AG10803 (cell line): ENCODE results near the gene INPP5J.
"Not testable (repeated sequence)": the region's sequence is repeated elsewhere in the genome, so short reads cannot be mapped to it uniquely, and the experiment has no call there.

ENCODE experiments used
- DNase-seq: peaks from one replicate; pipeline ENCODE4 v3.0.0; 2010; ENCODE audit warnings: low read depth
- H3K4me3 ChIP-seq: 2 replicates; pipeline ENCODE4 v1.5.1; 2011; ENCODE audit warnings: mild to moderate bottlenecking, low read length, control low read depth
- TF ChIP-seq, protein P1 (sequence below): conservative IDR thresholded peaks from 2 replicates; pipeline ENCODE4 v1.5.1; 2011; ENCODE audit warnings: mild to moderate bottlenecking, low read length, control low read depth, inconsistent platforms

The INPP5J gene

DNA sequence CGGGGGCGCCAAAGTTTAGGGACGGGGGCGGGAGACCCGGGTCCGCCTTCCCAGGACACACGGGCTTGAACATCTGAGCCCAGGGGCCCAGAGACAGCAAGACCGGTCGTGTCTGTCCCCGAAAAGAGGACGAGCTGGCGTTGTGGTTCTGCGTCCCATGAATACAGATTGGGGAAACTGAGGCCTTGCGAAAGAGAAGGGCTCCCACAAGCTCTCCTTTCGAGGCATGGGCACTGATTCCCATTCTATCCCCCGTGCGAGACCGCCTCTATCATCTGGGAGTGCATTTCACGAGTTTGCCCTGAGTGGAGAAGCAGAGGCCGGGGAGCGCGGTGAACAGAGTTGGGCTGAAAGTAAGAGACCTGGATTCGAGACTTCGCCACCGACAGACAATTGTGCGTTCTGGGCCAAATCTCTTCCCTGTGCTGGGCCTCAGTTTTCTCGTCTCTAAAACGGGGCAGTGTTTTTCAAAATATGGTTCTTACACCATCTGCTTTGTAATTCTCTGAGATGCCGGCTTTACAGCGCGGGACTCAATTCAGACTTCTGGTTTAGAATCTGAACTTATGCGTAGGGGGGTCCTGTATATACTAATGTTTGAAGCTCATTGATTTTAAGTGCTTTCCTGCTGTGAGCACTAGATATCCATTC, 37.7 kb downstream of the INPP5J start:
- TF ChIP-seq, protein P1, sequence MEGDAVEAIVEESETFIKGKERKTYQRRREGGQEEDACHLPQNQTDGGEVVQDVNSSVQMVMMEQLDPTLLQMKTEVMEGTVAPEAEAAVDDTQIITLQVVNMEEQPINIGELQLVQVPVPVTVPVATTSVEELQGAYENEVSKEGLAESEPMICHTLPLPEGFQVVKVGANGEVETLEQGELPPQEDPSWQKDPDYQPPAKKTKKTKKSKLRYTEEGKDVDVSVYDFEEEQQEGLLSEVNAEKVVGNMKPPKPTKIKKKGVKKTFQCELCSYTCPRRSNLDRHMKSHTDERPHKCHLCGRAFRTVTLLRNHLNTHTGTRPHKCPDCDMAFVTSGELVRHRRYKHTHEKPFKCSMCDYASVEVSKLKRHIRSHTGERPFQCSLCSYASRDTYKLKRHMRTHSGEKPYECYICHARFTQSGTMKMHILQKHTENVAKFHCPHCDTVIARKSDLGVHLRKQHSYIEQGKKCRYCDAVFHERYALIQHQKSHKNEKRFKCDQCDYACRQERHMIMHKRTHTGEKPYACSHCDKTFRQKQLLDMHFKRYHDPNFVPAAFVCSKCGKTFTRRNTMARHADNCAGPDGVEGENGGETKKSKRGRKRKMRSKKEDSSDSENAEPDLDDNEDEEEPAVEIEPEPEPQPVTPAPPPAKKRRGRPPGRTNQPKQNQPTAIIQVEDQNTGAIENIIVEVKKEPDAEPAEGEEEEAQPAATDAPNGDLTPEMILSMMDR = no peak
- peak; percentile 17 for DNase-seq
- peak overlapping the region; percentile 93 for H3K4me3 ChIP-seq

DNA sequence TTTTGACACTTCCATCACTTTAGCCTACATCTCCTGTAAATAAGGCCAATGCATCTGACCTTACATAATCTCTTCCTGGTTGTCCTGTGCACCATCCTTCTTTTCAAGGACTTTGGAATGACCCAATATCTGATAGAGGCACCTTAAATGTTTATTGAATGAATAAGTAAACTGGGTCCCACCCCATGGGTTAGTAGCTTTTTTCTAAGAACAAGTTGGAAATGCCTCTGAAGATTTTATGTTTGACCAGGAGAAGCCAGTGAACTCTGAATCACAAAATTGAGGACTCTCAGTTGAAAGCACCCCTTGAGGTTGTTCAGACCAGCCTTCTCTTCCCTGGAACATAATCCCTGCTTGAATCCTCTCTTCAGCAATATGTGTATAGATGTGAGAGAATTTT, 38.6 kb downstream of the INPP5J start:
- peak overlapping the region; percentile 93 for H3K4me3 ChIP-seq
- TF ChIP-seq, protein P1 = no peak
- no peak for DNase-seq

DNA sequence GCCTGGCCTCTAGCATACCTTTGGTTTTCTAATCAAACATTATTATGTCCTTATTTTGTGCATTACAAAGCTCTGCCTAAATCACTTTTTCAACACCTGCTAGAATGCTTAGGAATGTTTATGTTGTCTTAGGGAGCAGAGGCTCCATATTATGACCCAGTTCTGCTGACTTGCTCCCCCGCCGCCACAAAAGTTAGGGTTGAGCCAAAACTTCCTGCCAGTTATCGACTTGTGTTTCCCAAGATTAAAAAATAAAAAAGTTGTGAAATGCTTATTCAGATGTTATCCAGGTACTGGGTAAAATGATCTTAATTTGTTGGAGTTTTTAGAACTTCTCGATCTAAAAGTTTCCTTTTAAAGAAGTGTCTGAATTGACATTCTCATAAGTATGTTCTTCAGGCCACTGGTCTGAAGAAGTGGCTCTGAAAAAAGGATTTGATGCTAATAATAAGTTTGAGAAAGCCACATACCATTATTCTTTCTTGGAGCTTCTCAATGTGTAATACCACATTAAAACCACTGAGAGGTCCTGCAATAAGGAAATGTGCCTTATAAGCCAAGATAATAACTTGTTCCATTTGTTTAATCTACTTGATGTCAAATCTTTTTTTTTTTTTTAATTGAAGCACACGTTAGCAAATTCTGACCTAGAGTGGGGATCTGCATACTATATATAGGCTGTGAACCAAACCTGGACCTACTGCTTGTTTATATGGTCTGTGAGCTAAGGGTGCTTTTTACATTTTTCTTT, 39.4 kb downstream of the INPP5J start:
- DNase-seq = peak; percentile 56
- TF ChIP-seq, protein P1 = peak; percentile 44
- peak overlapping the region; percentile 1; the same call in 1 of the 2 replicates for H3K4me3 ChIP-seq

DNA sequence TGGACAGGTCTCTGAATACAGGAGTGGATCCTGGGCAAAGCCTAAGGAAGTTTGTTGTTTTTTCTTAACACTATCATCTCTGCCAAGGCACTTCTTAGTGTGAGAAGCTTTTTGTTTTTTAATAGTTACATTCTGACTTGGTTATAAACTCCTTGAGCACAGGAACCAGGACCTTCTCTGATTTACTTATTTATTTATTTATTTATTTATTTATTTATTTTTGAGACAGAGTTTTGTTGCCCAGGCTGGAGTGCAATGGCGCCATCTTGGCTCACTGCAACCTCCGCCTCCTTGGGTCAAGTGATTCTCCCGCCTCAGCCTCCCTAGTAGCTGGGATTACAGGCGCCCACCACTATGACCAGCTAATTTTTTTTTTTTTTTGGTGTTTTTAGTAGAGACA, 48.2 kb downstream of the INPP5J start:
- H3K4me3 ChIP-seq = no peak overlapping the region
- DNase-seq = no peak
- TF ChIP-seq, protein P1 = no peak

DNA sequence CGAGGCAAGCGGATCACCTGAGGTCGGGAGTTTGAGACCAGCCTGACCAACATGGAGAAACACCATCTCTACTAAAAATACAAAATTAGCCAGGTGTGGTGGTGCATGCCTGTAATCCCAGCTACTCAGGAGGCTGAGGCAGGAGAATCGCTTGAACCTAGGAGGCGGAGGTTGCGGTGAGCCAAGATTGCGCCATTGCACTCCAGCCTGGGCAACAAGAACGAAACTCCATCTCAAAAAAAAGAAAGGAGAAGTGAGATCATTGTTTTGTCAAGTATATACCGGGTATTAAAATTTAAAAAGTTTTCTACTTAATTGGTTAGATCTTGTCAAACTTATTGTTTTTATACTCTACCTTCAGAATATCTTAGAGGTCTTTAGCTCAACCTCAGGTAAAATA, 49.0 kb downstream of the INPP5J start:
- DNase-seq = not testable (repeated sequence)

DNA sequence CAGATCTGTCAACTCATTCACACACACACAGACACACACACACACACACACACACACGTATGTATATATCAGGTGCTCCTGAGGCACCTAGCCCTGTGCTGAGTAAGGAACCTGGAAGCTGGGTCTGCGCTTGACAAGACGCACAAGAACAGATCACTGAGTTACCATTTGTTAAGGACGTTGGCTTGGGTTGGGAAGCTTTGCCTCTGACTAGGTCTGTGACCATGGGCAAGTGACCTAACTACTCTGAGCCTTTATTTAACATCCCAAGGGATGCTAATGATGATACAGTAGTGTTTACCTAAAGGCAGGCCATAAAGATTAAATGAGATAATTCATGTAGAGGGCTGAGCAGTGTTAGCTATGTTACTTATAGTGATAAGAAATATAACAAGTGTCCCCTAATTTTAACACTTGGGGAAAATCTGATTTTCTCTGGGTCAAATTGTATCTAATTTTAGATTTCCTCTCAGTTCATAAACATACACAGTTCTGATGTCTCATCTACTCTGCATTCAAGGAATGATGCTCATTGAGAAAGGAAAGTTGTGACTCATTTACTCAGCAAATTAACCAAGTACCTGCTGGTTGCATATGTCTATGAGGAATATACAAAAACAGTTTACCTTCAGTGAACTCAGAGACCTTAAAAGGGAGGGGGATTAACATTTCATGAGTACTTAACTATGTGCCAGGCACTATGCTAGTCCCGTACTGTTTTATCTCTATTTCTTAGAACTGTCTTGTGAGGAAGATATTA, 50.8 kb downstream of the INPP5J start:
- H3K4me3 ChIP-seq = peak overlapping the region; percentile 27; the same call in 1 of the 2 replicates
- TF ChIP-seq, protein P1 = no peak
- DNase-seq = peak; percentile 86

More for the DNA sequence above, 49.0 kb downstream of the INPP5J start:
- not testable (repeated sequence) for H3K4me3 ChIP-seq

DNA sequence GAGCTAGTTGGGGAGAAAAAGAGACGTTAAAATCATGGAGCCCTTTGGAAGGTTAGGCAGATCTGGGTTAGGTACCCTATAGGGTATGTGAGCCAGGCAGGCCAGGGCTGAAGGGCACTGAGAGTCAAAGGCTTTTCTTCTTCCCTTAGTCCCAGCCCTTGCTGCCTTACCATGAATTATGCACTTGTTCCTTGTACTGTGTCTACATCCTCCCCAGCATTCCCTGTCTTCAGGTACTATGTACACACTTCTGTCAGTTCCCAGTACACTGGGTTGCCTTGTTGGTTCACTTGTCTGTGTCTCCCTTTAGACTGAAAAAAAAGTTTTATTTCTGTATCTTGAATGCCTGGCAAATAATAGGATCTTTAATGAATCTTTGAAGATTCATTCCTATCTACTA, 54.2 kb downstream of the INPP5J start:
- no peak overlapping the region for H3K4me3 ChIP-seq
- TF ChIP-seq, protein P1 = no peak
- no peak for DNase-seq
